G401 (cell line): Measurements from ENCODE around the gene IL17C. TPM values are rescaled to one million over a fixed set of nuclear protein-coding genes. Genes with fewer than 3 reads are reported as not detected.
A peak's percentile ranks its signal among the peaks of the same experiment; 100 is the strongest.
"Not testable (repeated sequence)": the region's sequence is repeated elsewhere in the genome, so short reads cannot be mapped to it uniquely, and the experiment has no call there.

ENCODE experiments used
- DNase-seq: peaks from one replicate; pipeline ENCODE4 v3.0.0-alpha.2; 2015; ENCODE audit warnings: low spot score
- in situ Hi-C: cut with HindIII; loops from 2 replicates; pipeline ENCODE4 v1.10.0; 2016; ENCODE audit warnings: low sequenced_read_pairs, mixed read lengths
- total RNA-seq: library from RNA; depleted of rRNA; stranded (reverse); fragments of >200 nt; shearing (Covaris generic); gene quantifications from 2 replicates; pipeline ENCODE4 v1.2.3, GENCODE V29; 2014

The IL17C gene
- total RNA-seq, 1 experiment from 2014 or later: not detected

DNA sequence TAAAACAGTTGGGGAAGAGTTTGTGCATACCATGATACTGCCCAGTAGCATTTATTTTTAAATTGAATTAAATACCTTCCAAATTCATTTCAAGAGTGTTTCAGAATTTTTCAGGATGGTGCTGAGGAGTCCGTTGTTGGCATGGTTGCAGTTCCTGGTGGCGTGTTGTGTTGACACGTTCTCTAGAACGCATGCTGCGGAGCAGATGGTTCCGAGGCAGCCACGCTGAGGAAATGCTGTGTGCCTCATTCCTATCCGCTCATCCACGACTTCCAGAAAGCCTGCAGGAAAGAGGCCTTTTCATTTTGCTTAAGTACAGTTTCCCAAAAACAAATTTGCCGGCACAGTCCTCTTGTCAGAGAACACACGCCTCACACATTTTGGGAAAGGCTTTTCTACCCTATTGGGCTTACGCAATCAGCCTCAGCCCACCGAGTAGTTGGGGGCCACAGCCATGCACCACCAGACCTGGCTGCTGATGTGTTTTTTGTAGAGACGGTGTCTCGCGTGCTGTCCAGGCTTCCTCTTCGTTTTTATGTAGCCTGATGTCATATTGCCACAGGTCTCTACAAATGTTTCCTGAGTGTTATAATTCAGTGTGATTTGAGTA lies 32.1 kb upstream of the IL17C start:
- in situ Hi-C loops: no loop called here
- DNase-seq: peak; percentile 94

GRCh38 chr16:88608076-88608475 lies 30.3 kb upstream of the IL17C start:
- in situ Hi-C loops: no loop called here
- DNase-seq: no peak

- DNase-seq, in situ Hi-C loops: not testable (repeated sequence)
Observed at GRCh38 chr16:88609426-88609825, 28.9 kb upstream of the IL17C start.

DNA sequence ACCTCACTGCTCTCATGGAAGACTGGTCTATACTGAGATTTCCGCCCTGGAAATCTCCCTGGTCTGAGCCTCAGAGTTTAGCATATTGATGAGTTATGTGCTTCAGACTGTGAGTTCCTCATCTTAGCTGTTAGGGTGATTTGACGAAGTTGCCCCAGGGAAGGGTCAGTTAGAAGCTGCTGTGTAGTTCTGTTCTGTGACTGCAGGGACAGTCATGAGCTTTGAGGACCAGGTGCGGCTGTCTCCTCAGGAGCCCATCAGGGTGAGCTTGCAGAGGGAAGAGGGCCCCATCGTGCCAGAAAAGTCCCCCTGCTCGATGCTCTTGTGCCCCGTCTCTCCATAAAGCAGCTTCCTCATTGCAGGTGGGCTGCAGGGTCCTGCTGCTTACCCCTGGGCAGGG lies 28.3 kb upstream of the IL17C start:
- in situ Hi-C loops: no loop called here
- DNase-seq: no peak

DNA sequence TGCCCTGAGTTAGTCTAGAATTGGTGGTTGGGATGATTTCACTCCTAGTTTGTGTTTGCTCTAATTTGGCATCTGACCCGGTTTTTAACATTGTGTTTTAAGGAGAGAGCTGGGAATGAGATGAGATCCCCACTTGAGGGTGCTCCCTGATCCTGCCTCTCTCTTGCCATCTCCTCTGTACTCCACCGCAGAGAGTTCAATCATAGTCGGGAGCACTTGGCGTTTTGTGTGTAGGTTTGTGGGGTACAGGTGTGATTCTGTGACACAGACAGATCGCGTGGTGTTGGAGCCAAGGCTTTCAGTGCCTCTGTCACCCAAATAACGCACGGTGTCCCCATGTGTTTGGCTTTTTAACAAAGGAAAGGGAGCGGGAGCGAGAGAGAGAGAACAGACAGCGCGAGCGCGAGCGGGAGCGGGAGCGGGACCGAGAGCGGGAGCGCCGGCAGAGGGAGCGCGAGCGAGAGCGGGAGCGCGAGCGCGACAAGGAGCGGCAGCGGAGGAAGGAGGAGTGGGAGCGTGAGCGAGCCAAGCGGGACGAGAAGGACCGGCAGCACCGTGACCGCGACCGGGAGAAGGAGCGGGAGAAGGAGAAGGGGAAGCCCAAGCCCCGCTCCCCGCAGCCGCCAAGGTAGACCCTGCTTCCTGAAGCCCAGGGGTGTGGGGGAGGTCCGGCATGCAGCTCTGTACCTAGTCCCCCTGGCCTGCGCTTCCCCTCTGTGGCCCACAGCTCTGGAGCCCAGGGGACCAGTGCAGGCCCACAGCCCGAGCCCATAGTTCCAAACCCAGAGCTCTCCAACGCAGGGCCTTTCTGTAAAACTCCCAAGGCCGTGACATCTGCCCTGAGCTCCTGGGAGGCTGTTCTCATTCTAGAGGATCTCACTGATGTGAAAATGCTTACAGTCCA lies 27.2 kb upstream of the IL17C start:
- in situ Hi-C loops: no loop called here
- peak; percentile 59 for DNase-seq

DNA sequence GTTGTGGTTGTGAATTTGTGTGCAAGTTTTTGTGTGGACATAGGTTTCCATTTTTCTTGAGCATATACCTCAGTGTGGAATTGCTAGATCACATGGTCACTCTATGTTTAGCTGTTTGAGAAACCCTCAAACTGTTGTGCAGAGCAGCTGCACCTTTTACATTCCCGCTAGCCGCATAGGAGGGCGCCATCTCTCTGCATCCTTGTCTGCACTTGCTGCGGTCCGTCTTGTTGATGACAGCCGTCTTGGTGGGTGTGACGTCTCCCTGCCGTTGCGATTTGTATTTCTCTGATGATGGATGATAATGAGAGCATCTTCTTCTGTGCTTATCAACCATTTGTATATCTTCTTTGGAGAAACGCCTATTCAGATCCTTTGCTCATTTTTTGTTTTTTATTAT lies 25.1 kb upstream of the IL17C start:
- DNase-seq: no peak
- in situ Hi-C loops: no loop called here

DNA sequence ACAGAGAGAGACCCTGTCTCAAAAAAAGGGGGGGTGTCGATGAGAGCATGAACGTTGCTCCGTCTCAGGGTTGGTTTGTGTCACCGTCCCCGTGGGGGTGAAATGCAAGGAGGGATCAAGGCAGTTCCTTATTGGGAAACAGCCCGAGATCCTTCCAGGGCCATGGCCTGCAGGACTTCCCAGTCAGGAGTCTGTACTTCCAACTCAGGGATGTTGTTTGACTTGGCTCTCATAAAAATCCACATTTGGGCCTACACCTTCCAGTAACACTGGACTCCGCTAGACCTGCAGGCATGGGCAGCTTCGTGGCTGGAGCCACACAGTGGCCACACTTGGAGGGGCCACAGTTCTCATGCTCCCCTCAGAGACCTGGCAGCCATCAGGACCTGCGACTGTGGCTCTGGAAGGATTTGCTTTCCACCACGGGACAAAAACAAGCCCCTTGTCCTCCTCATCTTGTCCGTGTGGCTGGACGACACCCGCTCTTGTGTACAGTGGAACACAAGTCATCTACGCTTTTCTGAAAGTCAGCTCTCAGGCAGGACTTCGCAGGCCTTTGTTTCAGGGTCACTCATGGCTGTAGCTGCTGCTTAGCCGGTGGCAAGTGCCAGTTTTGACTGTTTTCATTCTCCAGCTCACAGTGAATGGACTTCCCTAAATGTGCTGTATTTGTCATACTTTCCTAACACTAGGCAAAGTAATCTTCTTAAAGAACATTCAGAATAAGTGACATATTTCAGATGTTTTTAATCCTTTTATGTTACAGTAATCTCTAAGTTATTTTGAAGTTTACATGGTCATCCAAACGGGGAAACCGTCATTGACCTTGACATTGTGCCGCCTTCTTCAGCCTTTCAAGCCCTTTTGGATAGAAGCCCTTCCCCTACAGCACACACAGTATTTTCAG lies 24.2 kb upstream of the IL17C start:
- in situ Hi-C loops: no loop called here
- no peak for DNase-seq

DNA sequence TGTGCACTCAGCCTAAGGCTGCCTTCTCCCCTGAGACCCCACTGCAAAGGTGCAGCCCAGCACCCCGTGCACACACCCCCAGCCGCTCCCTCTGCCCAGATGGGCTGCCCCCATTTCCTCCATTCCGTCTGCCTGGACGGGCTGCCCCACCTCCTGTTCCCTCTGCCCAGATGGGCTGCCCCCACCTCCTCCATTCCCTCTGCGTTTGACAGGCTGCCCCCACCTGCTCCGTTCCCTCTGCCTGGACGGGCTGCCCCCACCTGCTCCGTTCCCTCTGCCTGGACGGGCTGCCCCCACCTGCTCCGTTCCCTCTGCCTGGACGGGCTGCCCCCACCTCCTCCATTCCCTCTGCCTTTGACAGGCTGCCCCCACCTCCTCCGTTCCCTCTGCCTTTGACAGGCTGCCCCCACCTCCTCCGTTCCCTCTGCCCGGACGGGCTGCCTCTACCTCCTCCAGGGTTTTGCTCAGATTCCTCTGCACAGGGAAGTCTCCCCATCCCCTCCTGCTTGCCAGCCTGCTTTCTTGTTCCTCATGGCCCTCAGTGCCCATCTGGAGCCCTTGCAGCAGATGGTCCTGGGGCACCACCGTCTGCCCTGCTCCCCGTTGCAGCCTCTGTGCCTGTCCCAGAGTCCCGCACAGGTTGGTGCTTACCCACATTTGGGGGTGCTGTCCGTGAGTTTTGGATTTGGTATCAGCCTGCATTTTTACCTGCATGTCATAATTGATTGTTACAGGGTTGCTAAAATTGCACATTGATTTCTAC lies 23.4 kb upstream of the IL17C start:
- DNase-seq: peak; percentile 87
- in situ Hi-C loops: no loop called here

DNA sequence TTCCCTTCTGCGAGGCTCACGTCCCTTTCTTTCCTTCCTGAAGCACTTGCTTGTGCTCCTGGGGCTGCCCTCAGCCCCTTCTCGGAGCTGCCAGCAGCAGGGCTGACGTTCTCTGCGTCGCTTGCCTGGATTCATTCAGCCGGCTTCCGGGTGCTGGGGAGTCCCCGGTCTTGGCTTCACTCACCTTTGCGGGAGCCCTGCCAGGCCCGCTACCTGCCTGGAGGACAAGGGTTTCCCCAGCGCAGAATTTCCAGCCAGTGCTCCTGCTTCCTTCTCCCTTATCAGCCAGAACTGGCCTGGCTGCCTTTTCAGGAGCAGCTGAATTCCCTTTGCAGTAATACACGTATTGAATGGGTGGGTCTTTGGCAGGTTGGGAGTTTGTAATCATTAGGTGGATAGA lies 22.1 kb upstream of the IL17C start:
- peak; percentile 86 for DNase-seq

GRCh38 chr16:88616736-88617135 lies 21.6 kb upstream of the IL17C start:
- in situ Hi-C loops: no loop called here
- DNase-seq: no peak

More for the DNA sequence above, 22.1 kb upstream of the IL17C start:
- in situ Hi-C loops: no loop called here

DNA sequence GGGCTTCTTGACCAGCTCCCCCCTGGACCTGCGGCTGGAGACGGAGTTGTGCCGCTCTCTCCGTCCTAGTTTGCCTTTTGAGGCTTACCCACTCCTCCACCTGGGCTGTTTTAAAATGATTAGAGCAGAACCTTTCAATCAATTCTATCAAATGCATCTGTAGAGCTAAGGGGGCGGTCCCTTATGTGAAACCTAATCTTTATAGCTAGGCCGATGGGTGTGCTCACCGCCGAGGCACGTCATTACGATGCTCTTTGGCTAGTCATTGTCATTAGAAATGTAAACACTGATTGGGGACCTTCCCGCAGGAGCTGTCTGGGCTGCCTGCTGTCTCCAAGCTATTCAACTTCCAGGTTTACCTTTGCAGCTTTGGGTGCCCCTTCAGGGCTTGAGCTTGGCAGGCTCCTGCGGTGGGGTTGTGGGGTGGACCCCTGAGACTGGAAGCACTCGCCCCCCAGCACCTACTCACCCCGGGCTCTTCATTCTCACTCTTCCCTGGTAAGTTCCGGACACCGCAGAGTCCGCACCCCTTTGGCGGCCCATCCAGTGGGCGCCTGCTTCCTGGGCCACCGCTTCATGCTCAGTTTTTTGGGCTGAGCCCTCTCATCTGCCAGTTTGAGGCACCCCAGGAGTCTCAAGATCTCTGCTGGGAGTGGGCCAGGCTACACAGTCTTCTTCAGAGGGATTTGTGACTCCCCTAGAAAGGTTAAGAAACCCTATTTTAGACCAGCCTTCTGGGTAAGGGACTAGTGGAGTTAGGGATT lies 20.9 kb upstream of the IL17C start:
- no peak for DNase-seq
- in situ Hi-C loops: no loop called here

DNA sequence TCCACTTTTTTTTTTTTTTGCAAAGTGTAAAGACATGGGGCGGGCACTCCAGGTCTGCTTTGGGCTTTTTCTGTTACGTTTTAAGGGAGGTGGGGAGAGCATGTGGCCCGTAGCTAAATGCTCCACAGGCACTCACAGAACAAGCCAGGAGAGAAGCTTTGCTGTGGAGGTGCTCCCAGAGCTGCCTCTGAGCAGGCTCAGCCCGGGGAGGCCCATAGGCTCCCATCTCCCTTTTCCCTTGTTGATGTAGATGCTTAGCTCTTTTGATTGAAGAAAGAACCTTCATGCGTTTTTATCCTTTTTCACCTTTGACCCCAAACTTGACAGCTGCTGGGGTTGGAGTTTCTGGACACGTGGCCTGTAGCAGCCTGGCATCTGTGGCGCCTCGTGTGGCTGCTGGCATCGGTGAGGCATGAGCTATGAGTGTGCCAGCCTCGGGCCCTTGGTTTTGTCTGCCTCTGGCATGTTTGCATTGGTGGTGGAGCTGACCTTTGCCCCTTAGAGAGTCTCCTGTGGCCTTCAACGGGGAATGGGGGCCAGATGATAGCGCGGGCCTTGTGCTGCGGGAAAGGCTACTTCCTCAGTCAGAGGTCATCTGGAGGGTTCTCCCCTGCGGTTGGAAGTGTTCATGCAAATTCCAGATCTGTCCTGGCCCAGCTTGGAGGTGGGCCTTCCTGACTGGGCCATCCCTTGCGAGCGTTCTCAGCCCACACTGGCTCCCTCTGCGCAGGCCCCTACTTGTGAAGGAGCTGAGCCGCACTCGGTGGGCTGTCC lies 20.0 kb upstream of the IL17C start:
- in situ Hi-C loops: no loop called here
- no peak for DNase-seq

GRCh38 chr16:88618956-88619667 lies 19.3 kb upstream of the IL17C start:
- in situ Hi-C loops: no loop called here
- DNase-seq: no peak

DNA sequence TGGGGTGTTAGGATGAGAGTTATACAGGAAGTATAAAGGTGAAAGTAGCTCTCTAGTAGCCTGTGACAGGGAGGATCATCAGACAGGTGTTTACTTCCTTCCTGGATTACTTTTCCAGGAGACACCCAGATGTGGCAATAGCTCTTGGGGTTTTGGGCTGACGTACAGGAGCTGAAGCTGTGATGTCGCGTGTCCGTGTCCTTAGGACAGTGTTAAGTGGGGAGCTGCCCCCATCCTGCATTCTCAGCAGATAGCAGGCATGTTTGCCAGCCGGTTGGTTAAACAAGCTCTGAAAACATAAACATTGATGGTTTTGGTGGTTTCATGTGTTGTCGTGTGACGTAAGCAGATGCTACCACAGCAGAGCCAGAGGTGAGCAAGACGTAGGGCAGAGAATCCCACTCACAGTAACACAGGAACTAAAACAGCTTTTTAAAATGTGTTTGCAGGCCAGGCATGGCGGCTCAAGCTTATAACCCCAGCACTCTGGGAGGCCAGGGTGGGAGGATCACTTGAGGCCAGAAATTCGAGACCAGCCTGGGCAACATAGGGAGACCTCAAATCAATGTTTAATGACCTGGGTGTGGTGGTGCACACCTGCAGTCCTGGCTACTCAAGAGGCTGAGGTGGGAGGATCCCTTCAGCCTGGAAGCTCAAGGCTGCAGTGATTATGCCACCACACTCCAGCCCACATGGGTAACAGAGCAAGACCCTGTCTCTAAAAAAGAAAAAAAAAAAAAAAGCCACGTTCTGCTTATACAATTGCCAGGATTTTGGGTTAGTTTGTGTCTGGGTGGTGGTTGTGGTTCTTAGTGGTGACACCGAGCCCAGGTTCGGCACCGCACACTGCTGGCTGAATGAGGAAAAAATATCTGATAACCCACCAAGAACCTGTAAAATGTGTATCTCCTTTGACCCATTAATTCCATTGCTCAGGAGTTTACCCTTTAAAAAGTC lies 18.2 kb upstream of the IL17C start:
- no peak for DNase-seq
- in situ Hi-C loops: no loop called here

- no peak for DNase-seq
- in situ Hi-C loops: no loop called here
Observed at GRCh38 chr16:88622125-88622524, 16.2 kb upstream of the IL17C start.

- in situ Hi-C loops: no loop called here
- no peak for DNase-seq
Observed at GRCh38 chr16:88622866-88623265, 15.5 kb upstream of the IL17C start.
